ENCODE results near the gene AMDHD2.

GRCh38 chr16:2532494-2533141 is 12.4 kb downstream of the AMDHD2 start:
- TF ChIP-seq, protein P1, sequence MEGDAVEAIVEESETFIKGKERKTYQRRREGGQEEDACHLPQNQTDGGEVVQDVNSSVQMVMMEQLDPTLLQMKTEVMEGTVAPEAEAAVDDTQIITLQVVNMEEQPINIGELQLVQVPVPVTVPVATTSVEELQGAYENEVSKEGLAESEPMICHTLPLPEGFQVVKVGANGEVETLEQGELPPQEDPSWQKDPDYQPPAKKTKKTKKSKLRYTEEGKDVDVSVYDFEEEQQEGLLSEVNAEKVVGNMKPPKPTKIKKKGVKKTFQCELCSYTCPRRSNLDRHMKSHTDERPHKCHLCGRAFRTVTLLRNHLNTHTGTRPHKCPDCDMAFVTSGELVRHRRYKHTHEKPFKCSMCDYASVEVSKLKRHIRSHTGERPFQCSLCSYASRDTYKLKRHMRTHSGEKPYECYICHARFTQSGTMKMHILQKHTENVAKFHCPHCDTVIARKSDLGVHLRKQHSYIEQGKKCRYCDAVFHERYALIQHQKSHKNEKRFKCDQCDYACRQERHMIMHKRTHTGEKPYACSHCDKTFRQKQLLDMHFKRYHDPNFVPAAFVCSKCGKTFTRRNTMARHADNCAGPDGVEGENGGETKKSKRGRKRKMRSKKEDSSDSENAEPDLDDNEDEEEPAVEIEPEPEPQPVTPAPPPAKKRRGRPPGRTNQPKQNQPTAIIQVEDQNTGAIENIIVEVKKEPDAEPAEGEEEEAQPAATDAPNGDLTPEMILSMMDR (IDR thresholded peaks at IDR 0.05; ENCODE audit: low read depth, low read length, poor library complexity, severe bottlenecking), result no peak
- no peak for TF ChIP-seq EZH2phosphoT487 (IDR thresholded peaks at IDR 0.05; ENCODE audit: borderline replicate concordance, low read length)

Data from DOHH2 (cell line).